Activated CD4-positive, alpha-beta T cell treated with anti-CD3 and anti-CD28 coated beads, Interleukin-2, amount 10 ng/mL, durations not matched to agents 7 days and 5 days (primary cell): Measurements from ENCODE around the gene KRT36. TPM values are rescaled to one million over a fixed set of nuclear protein-coding genes. Genes with fewer than 3 reads are reported as not detected.

Experiments
- CTCF ChIA-PET: fragments of 350-600 bp; sonication (Branson Sonifier 250); formaldehyde crosslinking; loops from one replicate; lab custom pipeline; 2021; ENCODE audit warnings: antibody characterized with exemption; lab: Charles Lee
- POLR2A ChIA-PET: fragments of 350-600 bp; sonication (Branson Sonifier 250); formaldehyde crosslinking; loops from one replicate; lab custom pipeline; 2021; ENCODE audit warnings: antibody characterized with exemption; lab: Charles Lee
- DNase-seq: peaks from one replicate; pipeline ENCODE4 v3.0.0-alpha.2; 2020
- H3K27ac Mint-ChIP-seq: one replicate; pipeline ENCODE4 v1.8.0; 2021; ENCODE audit warnings: mild to moderate bottlenecking, moderate library complexity, mixed read lengths
- H3K27me3 Mint-ChIP-seq: one replicate; pipeline ENCODE4 v1.8.0; 2021; ENCODE audit warnings: mixed read lengths
- H3K36me3 Mint-ChIP-seq: one replicate; pipeline ENCODE4 v1.8.0; 2021; ENCODE audit warnings: low read depth, mixed read lengths
- H3K4me1 Mint-ChIP-seq: one replicate; pipeline ENCODE4 v1.8.0; 2021; ENCODE audit warnings: mixed read lengths
- H3K4me3 Mint-ChIP-seq: one replicate; pipeline ENCODE4 v1.8.0; 2021; ENCODE audit warnings: mild to moderate bottlenecking, moderate library complexity, mixed read lengths
- H3K9me3 Mint-ChIP-seq: one replicate; pipeline ENCODE4 v1.8.0; 2021; ENCODE audit warnings: mixed read lengths
- microRNA-seq: library from miRNA; unstranded; fragments of <30 nt; microRNA quantifications from one replicate; pipeline ENCODE4 v1.2.0, GENCODE V29; 2021; ENCODE audit warnings: borderline microRNAs expressed, borderline replicate concordance
- total RNA-seq, 2 experiments: library from RNA; stranded (reverse); gene quantifications; one replicate each; pipeline ENCODE4 v1.2.3, GENCODE V29; 2021

The KRT36 gene
- total RNA-seq, 2 experiments from 2014 or later: not detected

- Mint-ChIP-seq H3K36me3 (no peaks in the 10 kb centered on the region), H3K27me3 (peaks cover 10% of the 10 kb centered on the region), H3K4me3 (no peak overlapping the region), H3K27ac (no peak overlapping the region), H3K9me3 (no peaks in the 10 kb centered on the region), H3K4me1 (no peaks in the 10 kb centered on the region)
- no peak for DNase-seq
- ChIA-PET POLR2A (no interaction called here), CTCF (interaction anchor here (0.6 to 1.1 kb wide), 2 partner anchors 33 to 566 kb away, joined by 3 to 5 read pairs; no protein-coding TSS in a partner anchor)
Observed at GRCh38 chr17:41437254-41437653, 52.5 kb downstream of the KRT36 start.

Small RNA genes lying within 50 kb of the gene (microRNA-seq; reads per million reads assigned to microRNA genes)
- not detected for gene MIR6510

Other genes with a start within 250 kb of the KRT36 start
- not detected for gene KRTAP9-4, start 240.2 kb downstream of the KRT36 start, total RNA-seq
- gene KRTAP9-9, start 234.5 kb downstream of the KRT36 start, total RNA-seq: not detected
- not detected for gene KRTAP9-6, start 224.5 kb downstream of the KRT36 start, total RNA-seq
- not detected for gene KRTAP9-7, start 214.2 kb downstream of the KRT36 start, total RNA-seq
- not detected for gene KRTAP29-1, start 187.1 kb downstream of the KRT36 start, total RNA-seq
- gene KRTAP16-1, start 180.6 kb downstream of the KRT36 start, total RNA-seq: under 1 TPM in 1 of 2 experiments, not detected in 1; 0.12 TPM
- gene KRTAP17-1, start 174.2 kb downstream of the KRT36 start, total RNA-seq: not detected
- gene KRT33A, start 139.1 kb downstream of the KRT36 start, total RNA-seq: not detected
- not detected for gene KRT33B, start 120.1 kb downstream of the KRT36 start, total RNA-seq
- gene KRT34, start 107.6 kb downstream of the KRT36 start, total RNA-seq: not detected
- not detected for gene KRT31, start 92.3 kb downstream of the KRT36 start, total RNA-seq
- gene KRT37, start 65.3 kb downstream of the KRT36 start, total RNA-seq: not detected
- not detected for gene KRT38, start 48.9 kb downstream of the KRT36 start, total RNA-seq
- gene KRT32, start 22.5 kb downstream of the KRT36 start, total RNA-seq: not detected
- gene KRT35, start 8.8 kb downstream of the KRT36 start, total RNA-seq: not detected
- gene KRT13, start 15.7 kb upstream of the KRT36 start, total RNA-seq: not detected
- not detected for gene KRT15, start 29.0 kb upstream of the KRT36 start, total RNA-seq
- gene KRT19, start 38.4 kb upstream of the KRT36 start, total RNA-seq: not detected
- not detected for gene KRT9, start 82.1 kb upstream of the KRT36 start, total RNA-seq
- gene KRT14, start 97.0 kb upstream of the KRT36 start, total RNA-seq: not detected
- not detected for gene KRT16, start 122.9 kb upstream of the KRT36 start, total RNA-seq
- gene KRT17, start 134.7 kb upstream of the KRT36 start, total RNA-seq: under 1 TPM in 1 of 2 experiments, not detected in 1; 0.25 TPM
- 100 to 1,000 TPM; 605 to 645 TPM for gene EIF1, start 199.0 kb upstream of the KRT36 start, total RNA-seq
- not detected for gene GAST, start 222.4 kb upstream of the KRT36 start, total RNA-seq
- gene HAP1, start 244.7 kb upstream of the KRT36 start, total RNA-seq: under 1 TPM; 0.25 to 0.31 TPM